Measurements from ENCODE around the gene ZNF672.
"Not testable (repeated sequence)": the region's sequence is repeated elsewhere in the genome, so short reads cannot be mapped to it uniquely, and the experiment has no call there.

ZNF672 gene

GRCh38 chr1:248798791-248799190 lies 39.2 kb upstream of the ZNF672 start:
- DNase-seq (ENCODE audit: extremely low read depth, low read depth) = no peak
- TF ChIP-seq CTCF (IDR thresholded peaks at IDR 0.05; ENCODE audit: low read depth, low read length) = no peak

- TF ChIP-seq CTCF (IDR thresholded peaks at IDR 0.05; ENCODE audit: low read depth, low read length) = no peak
- DNase-seq (ENCODE audit: extremely low read depth, low read depth) = no peak
These were observed 37.6 kb upstream of the ZNF672 start for GRCh38 chr1:248800459-248800858.

GRCh38 chr1:248802454-248802853 lies 35.6 kb upstream of the ZNF672 start:
- DNase-seq (ENCODE audit: extremely low read depth, low read depth) = no peak
- TF ChIP-seq CTCF (IDR thresholded peaks at IDR 0.05; ENCODE audit: low read depth, low read length) = no peak

- DNase-seq (ENCODE audit: extremely low read depth, low read depth) = not testable (repeated sequence)
These were observed 34.5 kb upstream of the ZNF672 start for GRCh38 chr1:248803501-248803900.

GRCh38 chr1:248804771-248805681 lies 33.0 kb upstream of the ZNF672 start:
- no peak for TF ChIP-seq CTCF (IDR thresholded peaks at IDR 0.05; ENCODE audit: low read depth, low read length)
- DNase-seq (ENCODE audit: extremely low read depth, low read depth) = no peak

GRCh38 chr1:248805876-248806275 lies 32.1 kb upstream of the ZNF672 start:
- no peak for TF ChIP-seq CTCF (IDR thresholded peaks at IDR 0.05; ENCODE audit: low read depth, low read length)
- no peak for DNase-seq (ENCODE audit: extremely low read depth, low read depth)

GRCh38 chr1:248807067-248807737 lies 30.8 kb upstream of the ZNF672 start:
- no peak for DNase-seq (ENCODE audit: extremely low read depth, low read depth)
- peak; percentile 63 for TF ChIP-seq CTCF (IDR thresholded peaks at IDR 0.05; ENCODE audit: low read depth, low read length)

All from AG09319 (cell line).